ENCODE measurements around the gene RUVBL1.

DNA sequence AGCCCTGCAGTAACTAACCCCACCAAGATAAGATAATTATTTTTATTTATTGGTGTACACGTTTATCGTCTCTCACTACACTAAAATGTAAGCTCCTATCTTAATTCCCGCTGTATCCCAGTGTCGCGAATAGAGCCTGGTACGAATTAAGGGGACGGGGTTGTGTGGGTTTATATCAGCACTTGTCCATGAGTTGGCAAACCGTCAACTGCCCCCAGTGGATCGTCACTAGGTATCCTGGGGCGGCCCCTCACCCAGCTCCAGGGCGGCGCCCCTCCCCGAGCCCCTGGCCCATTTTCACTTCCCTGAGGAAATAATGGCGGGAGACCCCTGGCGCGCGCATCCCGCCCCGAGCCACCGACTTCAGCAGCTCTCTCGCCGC is 465 bp downstream of the RUVBL1 start:
- TF ChIP-seq, protein P1, sequence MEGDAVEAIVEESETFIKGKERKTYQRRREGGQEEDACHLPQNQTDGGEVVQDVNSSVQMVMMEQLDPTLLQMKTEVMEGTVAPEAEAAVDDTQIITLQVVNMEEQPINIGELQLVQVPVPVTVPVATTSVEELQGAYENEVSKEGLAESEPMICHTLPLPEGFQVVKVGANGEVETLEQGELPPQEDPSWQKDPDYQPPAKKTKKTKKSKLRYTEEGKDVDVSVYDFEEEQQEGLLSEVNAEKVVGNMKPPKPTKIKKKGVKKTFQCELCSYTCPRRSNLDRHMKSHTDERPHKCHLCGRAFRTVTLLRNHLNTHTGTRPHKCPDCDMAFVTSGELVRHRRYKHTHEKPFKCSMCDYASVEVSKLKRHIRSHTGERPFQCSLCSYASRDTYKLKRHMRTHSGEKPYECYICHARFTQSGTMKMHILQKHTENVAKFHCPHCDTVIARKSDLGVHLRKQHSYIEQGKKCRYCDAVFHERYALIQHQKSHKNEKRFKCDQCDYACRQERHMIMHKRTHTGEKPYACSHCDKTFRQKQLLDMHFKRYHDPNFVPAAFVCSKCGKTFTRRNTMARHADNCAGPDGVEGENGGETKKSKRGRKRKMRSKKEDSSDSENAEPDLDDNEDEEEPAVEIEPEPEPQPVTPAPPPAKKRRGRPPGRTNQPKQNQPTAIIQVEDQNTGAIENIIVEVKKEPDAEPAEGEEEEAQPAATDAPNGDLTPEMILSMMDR (IDR thresholded peaks at IDR 0.05) = no peak
- no peak for TF ChIP-seq POLR2A (IDR thresholded peaks at IDR 0.05)

Data from lower leg skin (tissue), 3 donors.